GM18867 (cell line): ENCODE results near the gene FBXL15.
A peak's percentile ranks its signal among the peaks of the same experiment; 100 is the strongest.
"Not testable (repeated sequence)": the region's sequence is repeated elsewhere in the genome, so short reads cannot be mapped to it uniquely, and the experiment has no call there.

Source experiments
- ATAC-seq: cut with Tn5 transposase; IDR thresholded peaks from one replicate; pipeline ENCODE4 v1.9.1; 2021; ENCODE audit warnings: mild to moderate bottlenecking, moderate library complexity; ENCODE audit not compliant: unreplicated experiment

Gene FBXL15

DNA sequence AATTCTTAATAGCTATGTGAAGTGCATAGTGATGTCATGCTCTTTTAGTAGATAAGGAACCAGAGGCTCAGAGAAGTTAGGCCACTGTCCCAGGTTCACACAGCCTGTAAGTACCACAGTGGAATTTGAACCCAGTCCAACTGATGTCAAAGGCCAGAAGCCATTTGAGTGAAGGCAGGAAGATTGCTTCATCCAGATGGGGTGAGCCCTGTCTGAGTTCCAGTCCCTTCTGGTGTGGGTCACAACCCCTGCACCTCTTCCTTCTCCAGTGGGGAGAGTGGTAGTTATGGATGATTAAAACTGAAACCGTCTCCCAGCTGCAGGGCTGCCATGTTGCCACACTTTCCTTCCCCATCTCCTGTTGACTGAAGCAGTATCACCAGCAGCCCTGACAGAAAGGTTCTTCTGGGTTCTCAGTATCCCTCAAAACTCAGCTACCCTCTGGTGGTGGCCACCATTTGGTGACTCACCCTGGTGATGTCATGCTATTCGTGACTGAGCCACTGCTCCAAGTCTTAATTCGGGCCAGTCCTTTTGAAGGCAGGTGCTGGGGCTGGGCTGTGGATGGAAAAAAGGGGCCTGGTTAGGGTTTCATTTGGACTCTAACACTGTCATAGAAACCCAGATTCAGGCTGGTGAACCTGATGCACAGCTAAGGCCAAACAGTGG lies 32.2 kb downstream of the FBXL15 start:
- no peak for ATAC-seq

DNA sequence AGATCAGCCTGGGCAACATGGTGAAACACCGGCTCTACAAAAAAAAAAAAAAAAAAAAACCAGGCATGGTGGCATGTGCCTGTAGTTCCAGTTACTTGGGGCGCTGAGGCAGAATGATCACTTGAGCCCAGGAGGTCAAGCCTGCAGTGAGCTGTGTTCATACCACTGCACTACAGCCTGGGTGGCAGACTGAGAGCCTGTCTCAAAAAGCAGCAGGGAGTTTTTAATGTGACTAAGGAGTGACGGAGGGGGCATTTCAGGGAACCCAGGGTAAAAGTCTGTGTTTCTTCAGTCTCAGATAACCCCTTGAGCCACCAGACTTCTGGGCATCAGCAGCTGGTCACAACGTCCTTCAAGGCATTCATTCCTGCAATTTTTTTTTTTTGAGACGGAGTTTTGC lies 32.9 kb downstream of the FBXL15 start:
- no peak for ATAC-seq

DNA sequence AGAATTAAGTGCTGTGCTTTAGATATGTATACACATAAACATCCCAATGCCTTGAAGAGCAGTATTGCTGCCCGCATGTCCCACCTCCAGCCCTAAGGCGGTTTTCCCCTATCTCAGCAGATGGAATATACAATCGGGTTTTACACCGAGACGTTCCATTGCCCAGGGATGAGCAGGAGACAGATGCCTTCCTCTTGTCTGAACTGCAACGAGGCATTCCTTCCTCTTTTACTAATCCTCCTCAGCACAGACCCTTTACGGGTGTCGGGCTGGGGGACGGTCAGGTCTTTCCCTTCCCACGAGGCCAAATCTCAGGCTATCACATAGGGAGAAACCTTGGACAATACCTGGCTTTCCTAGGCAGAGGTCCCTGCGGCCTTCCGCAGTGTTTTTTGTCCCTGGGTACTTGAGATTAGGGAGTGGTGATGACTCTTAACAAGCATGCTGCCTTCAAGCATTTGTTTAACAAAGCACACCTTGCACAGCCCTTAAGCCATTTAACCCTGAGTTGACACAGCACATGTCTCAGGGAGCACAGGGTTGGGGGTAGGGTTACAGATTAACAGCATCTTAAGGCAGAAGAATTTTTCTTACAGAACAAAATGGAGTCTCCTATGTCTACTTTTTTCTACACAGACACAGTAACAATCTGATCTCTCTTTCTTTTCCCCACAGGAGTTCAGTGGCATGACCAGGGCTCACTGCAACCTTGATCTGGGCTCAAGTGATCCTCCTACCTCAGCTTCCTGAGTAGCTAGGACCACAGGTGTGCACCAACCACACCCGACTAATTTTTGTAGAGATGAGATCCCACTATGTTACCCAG lies 34.2 kb downstream of the FBXL15 start:
- ATAC-seq: not testable (repeated sequence)

- no peak for ATAC-seq
These were observed 35.3 kb downstream of the FBXL15 start for GRCh38 chr10:102455893-102456471.

DNA sequence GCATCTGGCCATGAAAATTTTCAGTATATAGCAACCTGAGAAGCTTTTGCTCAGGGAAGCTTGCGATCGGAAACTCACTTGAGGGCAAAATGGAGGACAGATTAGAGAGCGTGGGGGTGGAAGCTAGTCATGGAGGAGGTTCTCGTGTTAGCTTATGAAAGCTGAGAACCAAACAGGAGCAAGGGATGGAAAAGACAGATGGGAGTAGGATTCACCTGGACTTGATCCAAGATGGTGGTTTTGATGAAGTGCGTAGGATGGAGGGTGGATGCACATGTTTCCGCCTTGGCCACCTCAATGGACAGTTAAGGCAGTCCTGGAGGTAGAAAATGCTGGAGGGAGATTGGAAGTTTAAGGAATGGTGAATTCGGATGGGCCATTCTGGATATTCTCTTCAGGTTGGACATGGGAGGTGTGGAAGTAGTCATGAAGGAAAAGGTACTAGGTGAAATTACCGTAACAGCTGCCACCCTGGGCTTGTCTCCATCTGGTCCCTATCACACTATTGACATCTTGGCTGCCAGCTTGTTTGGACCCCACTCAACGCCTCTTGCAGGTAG lies 37.0 kb downstream of the FBXL15 start:
- no peak for ATAC-seq

DNA sequence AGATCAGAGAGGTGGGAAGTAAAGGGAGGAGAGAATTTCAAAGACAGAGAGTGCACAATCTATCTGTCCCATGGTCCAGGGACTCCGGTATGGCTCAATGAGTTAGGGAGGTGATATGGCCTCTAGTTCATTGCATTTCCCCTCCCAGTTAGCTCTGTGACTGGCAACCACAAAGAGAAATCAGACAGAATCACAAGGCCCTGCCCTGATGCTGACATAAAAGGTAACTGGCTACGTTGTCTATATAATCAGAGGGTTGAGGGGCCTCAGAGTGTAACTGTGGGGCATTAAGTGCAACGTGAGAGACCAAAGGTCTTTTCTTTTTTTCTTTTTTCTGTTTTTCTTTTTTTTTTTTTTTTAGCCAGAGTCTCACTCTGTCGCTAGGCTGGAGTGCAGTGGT lies 38.0 kb downstream of the FBXL15 start:
- ATAC-seq: no peak

- peak; percentile 35 for ATAC-seq
These were observed 40.2 kb downstream of the FBXL15 start for GRCh38 chr10:102460836-102461186.

DNA sequence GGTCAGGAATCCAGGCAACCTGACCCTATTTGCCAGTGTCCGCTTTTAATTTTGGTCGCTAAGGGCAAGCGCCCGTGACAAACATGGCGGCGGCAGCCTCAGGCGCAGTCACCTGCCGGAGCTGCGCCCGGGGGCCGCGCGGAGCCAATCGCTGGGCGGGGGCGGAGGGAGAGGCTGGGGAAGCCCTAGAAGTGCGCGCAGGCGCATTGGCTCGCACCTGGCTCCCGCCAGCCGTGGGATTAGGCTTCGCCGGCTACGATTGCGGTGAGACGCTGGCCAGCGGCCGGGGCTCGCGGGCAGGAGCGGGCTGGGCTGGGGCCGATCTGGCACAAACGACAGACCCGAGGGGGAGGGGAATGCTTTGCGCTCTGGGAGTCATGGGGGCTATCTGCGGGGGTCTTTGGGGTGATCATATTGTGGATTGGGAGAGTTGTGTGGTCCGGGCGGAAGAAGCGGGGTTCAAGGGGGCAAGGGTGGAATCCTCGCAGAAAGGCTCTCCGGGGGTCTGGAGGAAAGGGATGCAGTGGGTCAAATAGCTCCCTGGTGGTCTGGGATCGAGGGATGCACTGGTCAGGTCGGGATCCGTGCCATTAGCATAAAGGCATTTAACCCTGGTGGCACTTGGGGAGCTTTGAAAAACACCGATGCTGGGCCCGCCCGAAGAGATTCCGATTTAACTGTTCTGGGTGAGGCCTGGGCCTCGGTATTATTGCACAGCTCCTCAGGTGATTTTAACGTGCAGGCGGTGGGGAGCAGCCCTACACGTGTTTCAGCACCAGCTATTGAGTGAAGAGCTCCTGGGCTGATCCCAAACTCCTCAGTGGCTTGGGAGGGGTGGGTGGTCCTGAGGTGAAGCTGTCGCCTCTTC lies 40.8 kb downstream of the FBXL15 start:
- peak; percentile 85 for ATAC-seq

DNA sequence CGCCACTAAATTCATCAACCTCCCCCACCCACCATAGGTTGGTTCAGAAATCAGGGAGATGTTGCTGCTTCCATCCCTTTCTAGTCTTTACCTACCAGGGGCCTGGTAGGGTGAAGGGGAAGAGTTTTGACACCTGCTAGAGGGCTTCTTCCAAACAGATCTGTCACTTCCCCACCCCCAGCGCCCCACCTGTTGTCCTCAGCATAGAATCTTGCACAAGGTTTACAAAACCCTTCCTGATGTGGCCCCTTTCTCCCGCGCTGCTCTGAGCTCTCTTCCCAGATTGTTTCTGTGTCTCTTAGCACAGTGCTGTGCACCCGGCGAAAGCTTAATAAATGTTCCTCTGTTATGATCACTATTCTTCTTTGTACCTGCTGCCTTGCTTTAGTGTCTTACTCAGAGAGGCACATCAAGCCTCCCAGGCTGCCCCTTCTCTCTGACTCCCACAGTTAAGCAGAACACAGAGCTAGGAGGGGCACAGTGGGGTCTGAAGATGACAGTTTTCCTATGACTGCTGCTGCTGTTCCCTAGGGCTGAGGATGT lies 41.9 kb downstream of the FBXL15 start:
- no peak for ATAC-seq

- no peak for ATAC-seq
These were observed 43.3 kb downstream of the FBXL15 start for GRCh38 chr10:102463983-102464382.

DNA sequence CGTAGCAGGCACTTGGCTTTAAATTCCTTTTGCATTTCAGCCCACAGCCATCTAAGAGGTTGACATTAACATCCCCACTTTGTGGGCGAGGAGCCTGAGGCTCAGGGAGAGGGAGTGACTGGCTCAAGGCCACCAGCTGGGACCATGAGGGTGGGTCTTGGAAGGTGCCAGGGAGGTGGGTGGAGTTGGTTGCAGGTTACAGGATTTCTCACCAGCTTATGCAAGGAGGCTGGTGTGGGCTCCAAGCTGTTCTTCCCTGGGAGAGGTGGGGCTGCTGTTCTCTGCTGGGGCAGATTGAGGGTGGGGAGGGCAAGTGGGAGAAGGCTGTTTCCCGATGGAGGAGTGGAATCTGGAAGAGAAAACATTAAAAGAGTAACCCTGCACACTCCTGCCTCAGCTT lies 44.8 kb downstream of the FBXL15 start:
- ATAC-seq: no peak

DNA sequence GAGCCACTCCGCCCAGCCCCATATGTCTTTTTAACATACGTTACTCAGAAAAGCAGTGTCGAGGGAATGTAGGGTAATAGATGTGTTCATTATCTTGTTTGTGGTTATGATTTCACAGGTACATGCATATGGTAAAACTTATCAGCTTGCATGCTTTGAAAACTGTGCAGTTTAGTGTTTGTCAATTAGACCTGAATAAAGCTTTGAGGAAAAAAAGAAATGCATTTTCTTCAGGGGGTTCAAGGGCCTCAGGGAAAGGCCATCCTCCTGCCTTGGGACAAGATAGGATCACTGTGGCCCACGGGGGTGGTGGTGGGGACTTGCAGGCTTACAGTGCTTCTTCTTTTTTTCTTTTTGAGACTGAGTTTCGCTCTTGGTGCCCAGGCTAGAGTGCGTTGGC lies 46.7 kb downstream of the FBXL15 start:
- ATAC-seq: no peak

DNA sequence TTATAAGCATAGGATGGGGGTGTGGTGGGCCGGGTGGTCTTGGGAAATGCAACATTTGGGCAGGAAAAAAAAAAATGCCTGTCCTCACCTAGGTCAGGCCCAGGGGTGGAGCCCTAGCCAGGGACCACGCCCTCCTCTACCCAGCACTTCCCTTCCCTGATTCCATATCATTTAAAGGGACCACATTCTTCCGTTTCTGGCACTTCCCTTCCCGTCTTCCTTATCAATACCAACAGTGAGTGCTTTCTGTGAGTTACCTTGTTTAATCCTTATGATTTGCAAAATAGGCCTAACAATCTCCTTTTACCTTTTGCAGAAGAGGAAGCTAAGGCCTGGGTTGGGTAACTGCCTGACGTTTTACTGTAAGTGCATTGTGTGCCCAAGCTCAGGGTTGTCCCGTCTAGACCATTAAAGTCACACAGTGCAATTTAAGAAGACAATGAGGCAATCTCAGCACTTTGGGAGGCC lies 47.4 kb downstream of the FBXL15 start:
- ATAC-seq: no peak

GRCh38 chr10:102468683-102469082 lies 48.0 kb downstream of the FBXL15 start:
- no peak for ATAC-seq

- ATAC-seq: no peak
These were observed 50.2 kb downstream of the FBXL15 start for GRCh38 chr10:102470579-102471546.
